Measurements from ENCODE around the gene NOTO. TPM values are rescaled to one million over a fixed set of nuclear protein-coding genes. Genes with fewer than 3 reads are reported as not detected.

The NOTO gene
- polyA plus RNA-seq, 2 of the 4 experiments (the other 2 are of a cell fraction), result 0.03 TPM; not detected in 1

- Histone ChIP-seq H3K4me2 (no peak overlapping the region), H3K4me3 (no peak overlapping the region), H3K4me1 (no peaks in the 10 kb centered on the region), H3K9me3 (no peaks in the 10 kb centered on the region), H3K27ac (no peak overlapping the region)
- ChIA-PET POLR2A (interaction anchor here (2.0 kb wide), 1 partner anchor 15 kb away, joined by 7 read pairs; the partner anchor contains the start of gene CCT7), CTCF (interaction anchor here (0.9 to 5.8 kb wide), 3 partner anchors 9 to 37 kb away, joined by 4 to 50 read pairs (median 7); no protein-coding TSS in a partner anchor)
- ATAC-seq (no peak), FAIRE-seq (no peak), DNase-seq (ENCODE audit: low read depth in 1 of 2, low spot score in 1 of 2) (no peak)
- WGBS (ENCODE audit: missing lambda C conversion rate), result 90% methylated on average over 9 of the region's 9 CpGs
- TF ChIP-seq KDM1A (IDR thresholded peaks at IDR 0.05; ENCODE audit: low read depth), result no peak
- TF ChIP-seq REST (IDR thresholded peaks at IDR 0.05), result no peak
- TF ChIP-seq PBX3 (IDR thresholded peaks at IDR 0.05), result no peak
- TF ChIP-seq MAZ (IDR thresholded peaks at IDR 0.05; ENCODE audit: borderline replicate concordance, low read depth, low read length), result no peak
- no peak for TF ChIP-seq CHD2 (IDR thresholded peaks at IDR 0.05; ENCODE audit: low read length, partially characterized antibody)
- TF ChIP-seq GATA3 (IDR thresholded peaks at IDR 0.05; ENCODE audit: borderline replicate concordance), result no peak
- no peak for TF ChIP-seq EHMT2 (IDR thresholded peaks at IDR 0.05; ENCODE audit: low read depth)
- TF ChIP-seq PHF8 (IDR thresholded peaks at IDR 0.05; ENCODE audit: borderline replicate concordance, low read depth), result no peak
- TF ChIP-seq FOSL2 (IDR thresholded peaks at IDR 0.05), result no peak
- TF ChIP-seq FOSL2 (CRISPR knock-in tag; IDR thresholded peaks at IDR 0.05), result no peak
- TF ChIP-seq CBX8 (IDR thresholded peaks at IDR 0.05), result no peak
- TF ChIP-seq CEBPB (IDR thresholded peaks at IDR 0.05), result no peak
- no peak for TF ChIP-seq RFX5 (IDR thresholded peaks at IDR 0.05)
- TF ChIP-seq CHD4 (IDR thresholded peaks at IDR 0.05; ENCODE audit: borderline replicate concordance), result no peak
- no peak for TF ChIP-seq HOXB5 (CRISPR knock-in tag; IDR thresholded peaks at IDR 0.05)
- TF ChIP-seq TFCP2L1 (CRISPR knock-in tag; IDR thresholded peaks at IDR 0.05), result no peak
- no peak for TF ChIP-seq HOXB13 (CRISPR knock-in tag; IDR thresholded peaks at IDR 0.05; ENCODE audit: low read depth)
- no peak for TF ChIP-seq MAFK (IDR thresholded peaks at IDR 0.05; ENCODE audit: partially characterized antibody)
- no peak for TF ChIP-seq HMGXB4 (CRISPR knock-in tag; IDR thresholded peaks at IDR 0.05; ENCODE audit: borderline replicate concordance)
These were observed 47.3 kb downstream of the NOTO start for GRCh38 chr2:73249636-73250035.

All from A549 (cell line).